NB4 (cell line): Measurements from ENCODE around the gene VEGFB.

Source experiments
- DNase-seq: peaks from one replicate; pipeline ENCODE4 v3.0.0; 2010; ENCODE audit warnings: low read depth
- H3K4me3 ChIP-seq: one replicate; pipeline ENCODE4 v1.5.1; 2011; ENCODE audit warnings: mild to moderate bottlenecking, low read depth, low read length, moderate library complexity
- CTCF ChIP-seq: IDR thresholded peaks from one replicate; pipeline ENCODE4 v1.5.1; 2012; ENCODE audit warnings: low read depth, low read length
- MAX ChIP-seq: IDR thresholded peaks from 2 replicates; pipeline ENCODE4 v1.6.1; 2011; ENCODE audit warnings: low read depth, low read length
- MYC ChIP-seq: IDR thresholded peaks from 2 replicates; pipeline ENCODE4 v1.6.1; 2011; ENCODE audit warnings: low read depth, low read length
- POLR2A ChIP-seq: IDR thresholded peaks from 2 replicates; pipeline ENCODE4 v1.6.1; 2011; ENCODE audit warnings: mild to moderate bottlenecking; ENCODE audit not compliant: insufficient read length; ENCODE audit errors: extremely low read depth

VEGFB gene

GRCh38 chr11:64250415-64251015 is 16.1 kb downstream of the VEGFB start:
- no peak for TF ChIP-seq CTCF
- no peak for TF ChIP-seq POLR2A
- TF ChIP-seq MAX: no peak; the same call in 1 of the 2 replicates
- TF ChIP-seq MYC: no peak
- no peak overlapping the region for H3K4me3 ChIP-seq
- peak; percentile 68 for DNase-seq

GRCh38 chr11:64251016-64251752 is 16.8 kb downstream of the VEGFB start, which contains the start of gene PLCB3:
Gene PLCB3, plus strand, starts transcription at chr11:64251530. Its CDS starts 120 bp downstream, at chr11:64251650.
- H3K4me3 ChIP-seq: peak within 1 kb of the TSS; percentile 60
- DNase-seq: peak; percentile 60
- 0 out of 2 replicates have a peak, but pooled peaks have one; percentile 4 for TF ChIP-seq MYC
- TF ChIP-seq POLR2A: peak; percentile 44
- no peak for TF ChIP-seq MAX
- peak; percentile 43 for TF ChIP-seq CTCF

- peak overlapping the region; percentile 60 for H3K4me3 ChIP-seq
- TF ChIP-seq POLR2A: no peak
- no peak for TF ChIP-seq MYC
- no peak for TF ChIP-seq CTCF
- TF ChIP-seq MAX: no peak
- no peak for DNase-seq
Measured at GRCh38 chr11:64251753-64252002, 17.3 kb downstream of the VEGFB start.

- no peak for DNase-seq
- H3K4me3 ChIP-seq: peak overlapping the region; percentile 60
- TF ChIP-seq MYC: no peak
- TF ChIP-seq CTCF: peak; percentile 60
Measured at GRCh38 chr11:64252003-64252872, 17.9 kb downstream of the VEGFB start.

- H3K4me3 ChIP-seq: no peak overlapping the region
- TF ChIP-seq POLR2A: no peak
- DNase-seq: no peak
Measured at GRCh38 chr11:64253043-64253442, 18.7 kb downstream of the VEGFB start.

GRCh38 chr11:64253481-64253880 is 19.1 kb downstream of the VEGFB start:
- DNase-seq: no peak
- no peak overlapping the region for H3K4me3 ChIP-seq
- TF ChIP-seq CTCF: no peak
